SK-N-SH (cell line): ENCODE data around the gene CCDC88C. TPM values are rescaled to one million over a fixed set of nuclear protein-coding genes. Genes with fewer than 3 reads are reported as not detected.

Experiments
- CTCF ChIA-PET: fragments of 300-600, 350-600 bp; formaldehyde crosslinking; extraction: SDS; loops from one replicate; lab custom pipeline; 2021; lab: Yijun Ruan, JAX
- POLR2A ChIA-PET: fragments of 350-600 bp; sonication (Branson Sonifier 250); formaldehyde crosslinking; extraction: SDS; loops from one replicate; lab custom pipeline; 2020; ENCODE audit warnings: antibody characterized with exemption, inconsistent platforms; lab: Yijun Ruan, JAX
- DNase-seq: peaks from one replicate; pipeline ENCODE4 v3.0.0; 2012
- H2AFZ ChIP-seq: fragments of 200-600 bp; sonication (generic); 2 replicates; pipeline ENCODE4 v1.8.1; 2016; ENCODE audit warnings: antibody characterized with exemption, mild to moderate bottlenecking, low read depth
- H3F3A ChIP-seq: fragments of 200-600 bp; sonication (generic); replicated peaks from 2 replicates; pipeline ENCODE3; 2016; ENCODE audit warnings: antibody characterized with exemption, mild to moderate bottlenecking; ENCODE audit not compliant: insufficient read depth
- H3K27ac ChIP-seq, 2 experiments: fragments of 200-500 bp in 1 of 2; fragments of 200-600 bp in 1 of 2; sonication (Bioruptor generic) in 1 of 2; sonication (generic), shearing (Covaris generic) in 1 of 2; 2 replicates each; pipeline versions ENCODE4 v1.5.1 to v1.6.1; 2014 to 2016; ENCODE audit warnings: low read depth in 2 of 2, inconsistent platforms in 1 of 2, low read length in 1 of 2, mild to moderate bottlenecking in 1 of 2, mixed read lengths in 1 of 2
- H3K27me3 ChIP-seq: fragments of 200-600 bp; sonication (generic), shearing (Covaris generic); 2 replicates; pipeline ENCODE4 v1.6.1; 2016; ENCODE audit warnings: mixed run types; ENCODE audit not compliant: insufficient read depth
- H3K36me3 ChIP-seq, 2 experiments: fragments of 200-500 bp in 1 of 2; fragments of 200-600 bp in 1 of 2; sonication (Bioruptor generic) in 1 of 2; sonication (generic) in 1 of 2; replicated peaks in 1 of 2; 2 replicates each; pipeline versions ENCODE3 to v1.5.1; 2014 to 2016; ENCODE audit warnings: low read length in 1 of 2, mild to moderate bottlenecking in 1 of 2; ENCODE audit not compliant: insufficient read depth in 2 of 2, control insufficient read depth in 1 of 2
- H3K4me1 ChIP-seq, 2 experiments: fragments of 200-500 bp in 1 of 2; fragments of 200-600 bp in 1 of 2; sonication (Bioruptor generic) in 1 of 2; sonication (generic), shearing (Covaris generic) in 1 of 2; 2 replicates each; pipeline versions ENCODE4 v1.5.1 to v1.6.1; 2014 to 2016; ENCODE audit warnings: low read depth in 1 of 2, low read length in 1 of 2, mixed run types in 1 of 2; ENCODE audit not compliant: insufficient read depth in 2 of 2, control insufficient read depth in 1 of 2
- H3K4me2 ChIP-seq: fragments of 200-600 bp; sonication (generic), shearing (Covaris generic); 2 replicates; pipeline ENCODE4 v1.6.1; 2017; ENCODE audit warnings: mixed run types
- H3K4me3 ChIP-seq, 2 experiments: fragments of 200-500 bp in 1 of 2; fragments of 200-600 bp in 1 of 2; sonication (Bioruptor generic) in 1 of 2; sonication (generic), shearing (Covaris generic) in 1 of 2; 2 replicates each; pipeline versions ENCODE4 v1.5.1 to v1.8.1; 2014 to 2016; ENCODE audit warnings: low read depth in 2 of 2, inconsistent platforms in 1 of 2, low read length in 1 of 2, mild to moderate bottlenecking in 1 of 2, mixed read lengths in 1 of 2, moderate library complexity in 1 of 2
- H3K79me2 ChIP-seq: fragments of 200-600 bp; sonication (generic); 2 replicates; pipeline ENCODE4 v1.8.1; 2017; ENCODE audit warnings: mild to moderate bottlenecking; ENCODE audit not compliant: insufficient read depth
- H3K9ac ChIP-seq: fragments of 200-600 bp; sonication (generic); 2 replicates; pipeline ENCODE4 v1.6.1; 2017; ENCODE audit warnings: mixed run types
- H3K9me2 ChIP-seq: fragments of 200-600 bp; sonication (generic); 2 replicates; pipeline ENCODE4 v1.6.1; 2017; ENCODE audit warnings: mixed run types
- H3K9me3 ChIP-seq: fragments of 200-600 bp; sonication (generic); 2 replicates; pipeline ENCODE4 v1.6.1; 2017; ENCODE audit warnings: mixed run types, mild to moderate bottlenecking, moderate library complexity
- H4K20me1 ChIP-seq: fragments of 200-600 bp; sonication (generic); 2 replicates; pipeline ENCODE4 v1.6.1; 2017; ENCODE audit warnings: mild to moderate bottlenecking, mixed run types; ENCODE audit not compliant: insufficient read depth
- ELF1 ChIP-seq: IDR thresholded peaks from 2 replicates; pipeline ENCODE4 v1.4.0; 2012
- EP300 ChIP-seq, 2 experiments: IDR thresholded peaks; 2 replicates each; pipeline versions ENCODE4 v1.4.0 to v1.6.1; 2012; ENCODE audit warnings: borderline replicate concordance in 1 of 2, low read depth in 1 of 2, low read length in 1 of 2
- EZH2phosphoT487 ChIP-seq: fragments of 200-600 bp; sonication (generic); IDR thresholded peaks from 2 replicates; pipeline ENCODE4 v1.6.1; 2017; ENCODE audit warnings: low read depth, mixed run types, mild to moderate bottlenecking, antibody characterized with exemption, moderate library complexity, borderline replicate concordance
- GATA2 ChIP-seq: sonication (generic); formaldehyde crosslinking; IDR thresholded peaks from 2 replicates; pipeline ENCODE4 v1.5.0; 2020; ENCODE audit warnings: mild to moderate bottlenecking, missing genetic modification reagents
- IRF3 ChIP-seq: fragments of 150-350 bp; IDR thresholded peaks from 2 replicates; pipeline ENCODE4 v1.6.1; 2016; ENCODE audit warnings: mild to moderate bottlenecking, low read depth, low read length
- JUND ChIP-seq: IDR thresholded peaks from 2 replicates; pipeline ENCODE4 v1.4.0; 2012
- MEF2A ChIP-seq: IDR thresholded peaks from 2 replicates; pipeline ENCODE4 v1.4.0; 2012; ENCODE audit warnings: low read depth, borderline replicate concordance
- MXI1 ChIP-seq: IDR thresholded peaks from 2 replicates; pipeline ENCODE4 v1.6.1; 2012; ENCODE audit warnings: mild to moderate bottlenecking, low read depth, low read length, improper control_type of control experiment
- NFIC ChIP-seq: IDR thresholded peaks from 2 replicates; pipeline ENCODE4 v1.4.0; 2012; ENCODE audit warnings: borderline replicate concordance
- NRF1 ChIP-seq: IDR thresholded peaks from 2 replicates; pipeline ENCODE4 v1.6.1; 2012; ENCODE audit warnings: low read depth, mild to moderate bottlenecking, low read length
- RAD21 ChIP-seq: IDR thresholded peaks from 2 replicates; pipeline ENCODE4 v1.6.1; 2012; ENCODE audit warnings: mild to moderate bottlenecking, low read length
- RCOR1 ChIP-seq: fragments of 150-350 bp; IDR thresholded peaks from 2 replicates; pipeline ENCODE4 v1.6.1; 2017; ENCODE audit warnings: antibody characterized with exemption, low read length
- REST ChIP-seq: IDR thresholded peaks from 2 replicates; pipeline ENCODE4 v1.6.1; 2012; ENCODE audit warnings: mild to moderate bottlenecking, low read depth, low read length, moderate library complexity
- RFX5 ChIP-seq: IDR thresholded peaks from 2 replicates; pipeline ENCODE4 v1.6.1; 2012; ENCODE audit warnings: mild to moderate bottlenecking, improper control_type of control experiment, low read length
- RXRA ChIP-seq: IDR thresholded peaks from 2 replicates; pipeline ENCODE4 v1.4.0; 2012; ENCODE audit warnings: low read depth, mild to moderate bottlenecking, borderline replicate concordance
- SIN3A ChIP-seq: IDR thresholded peaks from 2 replicates; pipeline ENCODE4 v1.6.1; 2012; ENCODE audit warnings: low read depth, mild to moderate bottlenecking, low read length, moderate library complexity, borderline replicate concordance
- SMC3 ChIP-seq: IDR thresholded peaks from 2 replicates; pipeline ENCODE4 v1.6.1; 2012; ENCODE audit warnings: low read depth, low read length, improper control_type of control experiment
- YY1 ChIP-seq: IDR thresholded peaks from 2 replicates; pipeline ENCODE4 v1.4.0; 2012; ENCODE audit warnings: low read depth, mild to moderate bottlenecking
- WGBS: methylation state at CpG from one replicate; pipeline ENCODE4 v1.1.6; 2017; ENCODE audit warnings: low lambda C conversion rate; 5-methylcytosine and 5-hydroxymethylcytosine counted together
- polyA plus RNA-seq, 3 experiments: library from polyadenylated mRNA; depleted of rRNA; stranded (reverse); fragments of >200 nt; gene quantifications; 2 replicates each; pipeline ENCODE4 v1.2.3, GENCODE V29; 2012
- TF ChIP-seq, protein P1 (sequence below): fragments of 150-350 bp; IDR thresholded peaks from 2 replicates; pipeline ENCODE4 v1.6.1; 2017; ENCODE audit warnings: antibody characterized with exemption, low read length, low read depth, borderline replicate concordance

Gene CCDC88C
- polyA plus RNA-seq, 1 of the 3 experiments (the other 2 are of a cell fraction) = 0.39 TPM

DNA sequence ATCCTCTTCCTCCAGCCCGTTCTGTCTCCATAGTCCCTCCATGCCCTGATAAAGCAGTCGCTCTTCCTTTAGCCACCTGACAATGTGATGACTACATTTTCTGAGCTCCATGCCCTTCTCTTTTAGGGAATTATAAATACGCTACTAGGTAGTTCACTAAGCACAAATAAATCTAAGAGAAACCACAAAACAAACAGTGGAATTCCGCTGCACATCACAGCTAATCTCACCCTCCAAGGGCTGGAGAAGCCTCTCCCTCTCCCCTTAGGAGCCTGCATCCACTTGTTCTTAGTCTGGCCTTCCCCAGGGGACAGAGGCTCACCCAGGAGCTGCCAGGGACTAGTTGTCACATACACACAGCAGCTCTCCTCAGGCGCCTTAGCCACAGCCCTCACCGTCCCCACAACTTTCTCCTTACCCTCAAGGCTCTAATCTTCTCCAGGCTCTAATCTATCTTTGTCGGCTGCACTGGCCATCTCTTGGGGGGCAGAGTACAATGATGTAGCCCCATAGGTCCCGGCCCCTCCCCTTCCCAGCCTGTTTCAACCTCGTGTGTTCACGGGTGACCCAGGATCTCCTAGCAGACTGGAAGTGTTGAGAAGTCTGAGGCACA lies 117.2 kb downstream of the CCDC88C start:
- Histone ChIP-seq H2AFZ (no peak overlapping the region), H3K9ac (no peak overlapping the region), H3F3A (no peaks in the 10 kb centered on the region), H3K9me3 (no peaks in the 10 kb centered on the region), H3K36me3 (no peaks in the 10 kb centered on the region), H3K4me2 (no peak overlapping the region), H4K20me1 (no peaks in the 10 kb centered on the region), H3K4me1 (no peaks in the 10 kb centered on the region), H3K27me3 (no peaks in the 10 kb centered on the region), H3K9me2 (no peaks in the 10 kb centered on the region), H3K27ac (no peak overlapping the region), H3K79me2 (no peaks in the 10 kb centered on the region), H3K4me3 (no peak overlapping the region)
- ChIA-PET POLR2A (interaction anchor here (0.9 kb wide), 1 partner anchor 16 kb away, joined by 3 read pairs; no protein-coding TSS in a partner anchor), CTCF (interaction anchor here (1.4 to 1.8 kb wide), 3 partner anchors 23 to 127 kb away, joined by 4 to 7 read pairs (median 4); no protein-coding TSS in a partner anchor)
- WGBS = 75% methylated on average over 10 of the region's 10 CpGs
- no peak for DNase-seq
- TF ChIP-seq SIN3A = no peak
- TF ChIP-seq GATA2 (CRISPR knock-in tag) = no peak
- no peak for TF ChIP-seq RAD21
- no peak for TF ChIP-seq JUND
- no peak for TF ChIP-seq REST

DNA sequence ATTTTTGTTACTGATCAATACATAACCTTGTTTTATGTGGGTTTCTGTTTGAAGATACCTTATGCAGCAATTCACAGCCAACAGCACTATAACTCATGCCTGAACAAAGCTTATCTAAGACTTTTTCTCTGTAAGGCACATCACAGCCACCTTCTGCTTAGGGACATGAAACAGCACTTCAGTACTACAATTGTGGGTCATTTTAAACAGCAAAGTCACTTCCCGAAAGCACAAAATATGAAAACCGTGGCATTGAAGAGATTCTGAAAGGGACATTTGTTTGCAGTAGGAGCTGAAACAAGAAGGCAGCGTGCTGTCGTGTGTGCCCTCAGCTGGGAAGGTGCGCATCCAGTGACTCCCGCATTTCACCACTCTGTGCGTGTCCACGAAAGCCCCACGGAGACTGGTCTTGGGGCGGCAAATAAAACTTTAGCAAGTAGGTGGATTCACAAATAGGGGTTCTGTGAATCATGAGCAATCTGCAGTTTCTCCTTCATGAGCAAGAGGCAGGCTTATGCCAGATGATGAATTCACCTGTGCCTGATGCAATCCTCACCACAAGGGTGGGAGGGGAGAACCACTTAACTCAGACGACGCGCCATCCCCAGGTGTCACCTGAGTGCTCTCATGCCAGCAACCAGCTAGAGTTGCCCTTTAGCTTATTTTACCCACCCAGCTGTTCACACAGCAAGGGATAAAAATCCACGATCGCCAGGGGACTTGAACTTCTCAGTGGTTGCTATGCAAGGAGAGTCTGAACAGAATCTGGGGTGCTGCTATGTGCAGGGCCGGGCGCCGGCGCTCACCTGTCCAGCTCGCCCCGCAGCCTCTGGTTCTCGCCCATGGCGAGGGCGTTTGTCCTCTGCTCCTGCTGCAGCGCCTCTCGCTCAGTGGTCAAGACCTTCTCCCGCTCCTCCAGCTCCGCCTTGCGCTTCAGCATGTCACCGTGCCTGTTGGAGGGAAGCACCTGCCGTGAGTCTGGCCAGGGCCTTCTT lies 118.2 kb downstream of the CCDC88C start:
- Histone ChIP-seq H4K20me1 (no peaks in the 10 kb centered on the region), H3K27ac (no peak overlapping the region), H3K4me3 (no peak overlapping the region), H3K27me3 (no peaks in the 10 kb centered on the region), H3K9ac (no peak overlapping the region), H3K36me3 (no peaks in the 10 kb centered on the region), H3F3A (no peaks in the 10 kb centered on the region), H3K4me2 (no peak overlapping the region), H3K4me1 (no peaks in the 10 kb centered on the region), H3K9me3 (no peaks in the 10 kb centered on the region), H2AFZ (no peak overlapping the region), H3K9me2 (no peaks in the 10 kb centered on the region), H3K79me2 (no peaks in the 10 kb centered on the region)
- WGBS = 89% methylated on average over 30 of the region's 31 CpGs
- DNase-seq = no peak
- CTCF ChIA-PET = interaction anchor here (1.4 to 1.8 kb wide), 3 partner anchors 24 to 126 kb away, joined by 4 to 7 read pairs (median 4); no protein-coding TSS in a partner anchor
- POLR2A ChIA-PET = interaction anchor here (0.9 kb wide), 1 partner anchor 15 kb away, joined by 3 read pairs; no protein-coding TSS in a partner anchor
- no peak for TF ChIP-seq RFX5
- TF ChIP-seq RAD21 = no peak
- TF ChIP-seq RCOR1 = no peak
- TF ChIP-seq NFIC = no peak
- TF ChIP-seq ELF1 = no peak
- no peak for TF ChIP-seq YY1
- no peak for TF ChIP-seq EP300 (IDR thresholded peaks at IDR 0.05; ENCODE audit: borderline replicate concordance in 1 of 2, low read depth in 1 of 2, low read length in 1 of 2)
- TF ChIP-seq RXRA = no peak
- TF ChIP-seq MXI1 = no peak
- no peak for TF ChIP-seq MEF2A
- TF ChIP-seq NRF1 = no peak
- TF ChIP-seq SMC3 = no peak
- no peak for TF ChIP-seq EZH2phosphoT487
- TF ChIP-seq, protein P1, sequence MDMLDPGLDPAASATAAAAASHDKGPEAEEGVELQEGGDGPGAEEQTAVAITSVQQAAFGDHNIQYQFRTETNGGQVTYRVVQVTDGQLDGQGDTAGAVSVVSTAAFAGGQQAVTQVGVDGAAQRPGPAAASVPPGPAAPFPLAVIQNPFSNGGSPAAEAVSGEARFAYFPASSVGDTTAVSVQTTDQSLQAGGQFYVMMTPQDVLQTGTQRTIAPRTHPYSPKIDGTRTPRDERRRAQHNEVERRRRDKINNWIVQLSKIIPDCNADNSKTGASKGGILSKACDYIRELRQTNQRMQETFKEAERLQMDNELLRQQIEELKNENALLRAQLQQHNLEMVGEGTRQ = no peak
- TF ChIP-seq IRF3 = no peak
